HEK293T (cell line): ENCODE results near the gene MSH5.

ENCODE experiments used
- CTCF ChIA-PET: fragments of 350-600 bp; formaldehyde crosslinking; extraction: SDS; loops from one replicate; lab custom pipeline; 2021; ENCODE audit warnings: antibody characterized with exemption, inconsistent platforms; lab: Yijun Ruan, JAX
- POLR2A ChIA-PET: fragments of 350-600 bp; formaldehyde crosslinking; extraction: SDS; loops from one replicate; lab custom pipeline; 2020; ENCODE audit warnings: antibody characterized with exemption, inconsistent platforms; lab: Yijun Ruan, JAX
- DNase-seq: peaks from one replicate; pipeline ENCODE4 v3.0.0; 2012; ENCODE audit warnings: mixed read lengths; ENCODE audit errors: extremely low spot score
- ARNT ChIP-seq: fragments of 450-650 bp; IDR thresholded peaks from 2 replicates; pipeline ENCODE4 v1.6.1; 2017; ENCODE audit warnings: mild to moderate bottlenecking
- BHLHE40 ChIP-seq: fragments of 450-650 bp; IDR thresholded peaks from 2 replicates; pipeline ENCODE4 v1.6.1; 2016; ENCODE audit warnings: mild to moderate bottlenecking, moderate library complexity, borderline replicate concordance
- CTBP1 ChIP-seq: fragments of 450-650 bp; IDR thresholded peaks from 2 replicates; pipeline ENCODE4 v1.6.1; 2016; ENCODE audit warnings: borderline replicate concordance
- ELF4 ChIP-seq: fragments of 450-650 bp; IDR thresholded peaks from 2 replicates; pipeline ENCODE4 v1.6.1; 2017; ENCODE audit warnings: antibody characterized with exemption
- FOXA1 ChIP-seq: fragments of 450-650 bp; IDR thresholded peaks from 2 replicates; pipeline ENCODE4 v1.6.1; 2016; ENCODE audit warnings: mild to moderate bottlenecking
- FOXK2 ChIP-seq: fragments of 450-650 bp; IDR thresholded peaks from 2 replicates; pipeline ENCODE4 v1.6.1; 2016; ENCODE audit warnings: mild to moderate bottlenecking
- FOXM1 ChIP-seq: fragments of 450-650 bp; IDR thresholded peaks from 2 replicates; pipeline ENCODE4 v1.6.1; 2017; ENCODE audit warnings: mild to moderate bottlenecking, borderline replicate concordance
- HDGF ChIP-seq: fragments of 450-650 bp; IDR thresholded peaks from 2 replicates; pipeline ENCODE4 v1.6.1; 2017; ENCODE audit warnings: antibody characterized with exemption, borderline replicate concordance
- L3MBTL2 ChIP-seq: fragments of 450-650 bp; conservative IDR thresholded peaks from 2 replicates; pipeline ENCODE4 v1.6.1; 2016; ENCODE audit warnings: mild to moderate bottlenecking
- LEF1 ChIP-seq: fragments of 450-650 bp; IDR thresholded peaks from 2 replicates; pipeline ENCODE4 v1.6.1; 2017; ENCODE audit warnings: mild to moderate bottlenecking, borderline replicate concordance
- NFRKB ChIP-seq: fragments of 450-650 bp; IDR thresholded peaks from 2 replicates; pipeline ENCODE4 v1.6.1; 2016; ENCODE audit warnings: mild to moderate bottlenecking, moderate library complexity
- SP1 ChIP-seq: fragments of 450-650 bp; IDR thresholded peaks from 2 replicates; pipeline ENCODE4 v1.6.1; 2017
- SUZ12 ChIP-seq: fragments of 450-650 bp; IDR thresholded peaks from 2 replicates; pipeline ENCODE4 v1.6.1; 2016; ENCODE audit warnings: mild to moderate bottlenecking
- TARDBP ChIP-seq: fragments of 450-650 bp; IDR thresholded peaks from 2 replicates; pipeline ENCODE4 v1.6.1; 2016
- ZNF384 ChIP-seq: fragments of 450-650 bp; IDR thresholded peaks from 2 replicates; pipeline ENCODE4 v1.6.1; 2016
- TF ChIP-seq, protein P1 (sequence below): fragments of 450-650 bp; IDR thresholded peaks from 2 replicates; pipeline ENCODE4 v1.6.1; 2016

MSH5 gene

DNA sequence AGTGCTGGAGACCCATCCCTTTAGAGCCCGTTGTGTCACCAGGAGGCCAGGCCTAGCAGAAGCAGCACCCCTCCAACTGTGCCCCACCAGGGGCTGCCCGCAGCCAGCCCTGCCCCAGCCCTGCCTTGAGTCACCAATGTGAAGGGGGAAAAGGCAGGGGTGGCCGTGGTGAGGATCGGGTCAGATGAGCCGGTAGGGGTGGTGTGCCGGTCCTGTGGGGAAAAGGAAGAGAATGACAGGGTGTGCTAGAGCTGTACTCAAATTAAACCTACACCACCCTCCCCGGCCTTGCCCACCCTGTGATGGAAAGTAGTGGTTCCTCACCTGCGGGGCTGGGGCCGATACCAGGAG, 25.7 kb downstream of the MSH5 start:
- ChIA-PET POLR2A (interaction anchor here (1.1 to 1.7 kb wide), 2 partner anchors 13 to 62 kb away, joined by 5 read pairs; partner anchors contain the start of gene HSPA1B), CTCF (no interaction called here)
- no peak for DNase-seq
- TF ChIP-seq BHLHE40 (no peak), SUZ12 (no peak), ZNF384 (no peak), ELF4 (no peak), CTBP1 (no peak), TARDBP (no peak), FOXM1 (no peak), L3MBTL2 (no peak), FOXK2 (no peak), SP1 (no peak), NFRKB (no peak), LEF1 (no peak)
- TF ChIP-seq, protein P1, sequence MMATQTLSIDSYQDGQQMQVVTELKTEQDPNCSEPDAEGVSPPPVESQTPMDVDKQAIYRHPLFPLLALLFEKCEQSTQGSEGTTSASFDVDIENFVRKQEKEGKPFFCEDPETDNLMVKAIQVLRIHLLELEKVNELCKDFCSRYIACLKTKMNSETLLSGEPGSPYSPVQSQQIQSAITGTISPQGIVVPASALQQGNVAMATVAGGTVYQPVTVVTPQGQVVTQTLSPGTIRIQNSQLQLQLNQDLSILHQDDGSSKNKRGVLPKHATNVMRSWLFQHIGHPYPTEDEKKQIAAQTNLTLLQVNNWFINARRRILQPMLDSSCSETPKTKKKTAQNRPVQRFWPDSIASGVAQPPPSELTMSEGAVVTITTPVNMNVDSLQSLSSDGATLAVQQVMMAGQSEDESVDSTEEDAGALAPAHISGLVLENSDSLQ, result no peak

DNA sequence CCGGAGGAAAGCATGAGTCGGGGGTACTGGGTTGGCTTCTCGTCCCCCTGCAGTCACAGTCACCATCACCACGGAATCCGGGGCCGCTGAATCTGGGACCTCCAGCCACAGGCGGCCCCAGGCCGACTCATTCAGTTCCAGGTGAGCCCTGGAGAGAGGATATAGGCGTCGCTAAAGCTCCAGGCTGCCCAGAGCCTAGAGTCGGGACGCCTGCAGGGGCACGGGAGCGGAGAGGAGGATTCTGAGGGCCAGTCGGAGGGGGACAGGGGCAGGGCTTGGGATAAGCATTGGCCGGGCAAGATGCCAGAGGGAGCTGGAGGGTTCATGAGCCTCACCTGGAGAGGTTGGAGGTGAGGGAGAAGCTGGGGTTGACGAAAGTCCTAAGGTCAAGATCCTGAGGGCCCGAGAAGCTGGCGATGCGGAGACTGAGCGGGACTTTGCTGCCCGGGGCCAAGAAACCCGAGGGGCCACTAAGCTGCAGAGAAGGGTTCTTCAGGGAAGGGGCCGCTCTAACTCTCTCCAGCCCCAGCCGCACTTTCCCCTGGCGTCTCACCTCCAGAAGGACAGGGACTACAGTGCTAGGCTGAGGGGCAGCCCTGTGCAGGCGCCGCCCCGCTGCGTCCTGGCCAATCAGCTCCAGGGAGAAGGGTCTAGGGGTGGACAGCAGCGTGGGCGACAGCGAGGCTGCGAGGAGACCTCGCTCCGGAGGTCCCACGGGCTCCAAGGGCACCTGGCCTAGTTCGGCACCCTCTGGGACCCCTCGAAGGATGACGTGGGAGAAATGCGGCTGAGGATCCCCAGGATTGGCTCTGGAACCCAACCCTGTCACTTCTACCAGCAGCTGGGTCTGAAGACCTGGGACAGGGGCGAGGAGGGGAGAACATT, 26.3 kb downstream of the MSH5 start:
- ChIA-PET CTCF (no interaction called here), POLR2A (interaction anchor here (0.8 to 1.7 kb wide), 3 partner anchors 9 to 61 kb away, joined by 3 to 5 read pairs (median 5); partner anchors contain the start of gene HSPA1B)
- TF ChIP-seq FOXK2, result no peak
- TF ChIP-seq ZNF384, result no peak
- TF ChIP-seq FOXM1, result no peak
- TF ChIP-seq LEF1, result no peak
- no peak for TF ChIP-seq SUZ12
- no peak for TF ChIP-seq L3MBTL2
- no peak for TF ChIP-seq BHLHE40
- TF ChIP-seq, protein P1, result no peak
- TF ChIP-seq CTBP1, result no peak
- DNase-seq, result no peak

DNA sequence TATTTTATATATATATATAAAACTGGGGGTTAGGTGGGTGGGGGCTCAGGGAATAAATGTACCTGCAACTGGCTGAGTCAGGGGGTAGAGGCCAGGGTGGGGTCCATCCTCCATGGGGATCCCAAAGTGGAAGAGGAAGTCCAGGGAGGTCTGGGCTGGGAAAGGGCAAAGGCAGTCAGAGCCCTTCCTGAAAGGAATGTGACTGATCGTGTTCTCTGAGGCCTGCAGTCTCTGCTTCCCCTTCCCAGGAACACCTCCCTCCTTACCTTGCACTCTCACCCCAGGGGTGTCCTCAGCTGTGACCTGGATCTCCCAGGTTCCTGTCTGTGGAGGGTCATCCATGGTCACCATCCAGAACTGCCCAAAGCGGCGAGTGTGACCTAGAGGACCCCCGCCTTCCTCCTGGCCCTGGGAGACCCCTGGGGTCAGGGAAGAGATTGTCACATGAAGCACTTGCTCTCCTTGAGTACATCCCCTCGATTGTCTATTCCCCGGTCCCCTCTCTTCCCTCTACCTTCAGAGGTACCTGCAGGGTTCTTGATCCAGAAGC, 27.4 kb downstream of the MSH5 start:
- TF ChIP-seq HDGF, result no peak
- TF ChIP-seq L3MBTL2, result no peak
- no peak for TF ChIP-seq FOXK2
- no peak for TF ChIP-seq NFRKB
- TF ChIP-seq FOXA1, result no peak
- no peak for TF ChIP-seq CTBP1
- no peak for TF ChIP-seq ELF4
- TF ChIP-seq, protein P1, result no peak
- TF ChIP-seq ARNT, result no peak
- no peak for TF ChIP-seq TARDBP
- no peak for TF ChIP-seq SUZ12
- no peak for TF ChIP-seq FOXM1
- ChIA-PET POLR2A (interaction anchor here (1.7 kb wide), 1 partner anchor 60 kb away, joined by 5 read pairs; the partner anchor contains the start of gene HSPA1B), CTCF (no interaction called here)
- DNase-seq, result no peak

DNA sequence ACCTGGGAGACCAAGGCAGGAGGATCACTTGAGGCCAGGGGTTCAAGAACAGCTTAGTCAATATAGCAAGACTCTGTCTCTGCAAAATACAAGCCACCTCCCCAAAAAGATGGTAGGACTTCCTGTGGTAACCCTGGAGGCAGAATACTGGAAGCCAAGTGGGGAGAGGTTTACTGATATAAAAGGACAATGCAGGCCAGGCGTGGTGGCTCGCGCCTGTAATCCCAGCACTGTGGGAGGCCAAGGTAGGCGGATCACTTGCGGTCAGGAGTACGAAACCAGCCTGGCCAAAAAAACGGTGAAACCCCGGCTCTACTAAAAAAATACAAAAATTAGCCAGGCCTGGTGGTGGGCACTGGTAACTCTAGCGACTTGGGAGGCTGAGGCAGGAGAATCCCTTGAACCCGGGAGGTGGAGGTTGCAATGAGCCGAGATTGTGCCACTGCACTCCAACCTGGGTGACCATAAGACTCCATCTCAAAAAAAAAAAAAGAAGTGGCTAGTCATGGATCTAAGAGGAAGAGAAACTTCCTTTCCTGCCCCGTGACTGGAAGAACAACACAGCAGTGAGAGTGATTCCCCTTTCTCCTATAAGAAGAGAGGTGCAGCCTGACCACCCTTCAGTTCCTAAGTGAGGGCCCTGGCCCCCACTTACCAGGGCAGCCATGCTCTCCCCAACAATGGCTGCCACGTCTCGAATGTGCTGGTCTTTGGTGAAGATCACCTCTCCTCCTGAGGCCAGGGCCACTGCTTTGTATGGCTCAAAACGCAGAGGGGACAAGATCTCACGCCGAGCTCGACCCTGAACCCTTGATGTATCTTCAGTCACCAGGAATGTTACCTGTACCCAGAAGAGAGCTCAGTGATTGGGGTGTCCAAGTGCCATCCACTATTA, 28.8 kb downstream of the MSH5 start:
- no peak for DNase-seq
- POLR2A ChIA-PET, result interaction anchor here (1.4 kb wide), 1 partner anchor 59 kb away, joined by 7 read pairs; the partner anchor contains the start of gene HSPA1B
- TF ChIP-seq CTBP1 (no peak), ELF4 (no peak), NFRKB (no peak), LEF1 (no peak), BHLHE40 (no peak), ZNF384 (no peak), HDGF (no peak), L3MBTL2 (no peak), FOXK2 (no peak), ARNT (no peak), TARDBP (no peak), FOXM1 (no peak), FOXA1 (no peak)
- TF ChIP-seq, protein P1, result no peak
- CTCF ChIA-PET, result interaction anchor here (0.6 to 3.1 kb wide), 9 partner anchors 16 to 88 kb away, joined by 3 to 19 read pairs (median 7); partner anchors contain the start of genes ABHD16A, DDAH2, LY6G5C and MSH5
